Activated CD4-positive, alpha-beta T cell treated with anti-CD3 and anti-CD28 coated beads for 24 hours (primary cell): ENCODE data around the gene FXR2.
"Not testable (repeated sequence)": the region's sequence is repeated elsewhere in the genome, so short reads cannot be mapped to it uniquely, and the experiment has no call there.

Source experiments
- DNase-seq, 2 donors: peaks; one replicate each; pipeline ENCODE4 v3.0.0-alpha.2; 2020; ENCODE audit warnings: low read depth in 2 of 2

Gene FXR2

GRCh38 chr17:7629939-7630571 lies 15.4 kb upstream of the FXR2 start, which contains the start of gene SHBG:
TSS of gene SHBG (plus strand) at chr17:7630135. CDS start at chr17:7630173, 38 bp downstream.
- DNase-seq = no peak

GRCh38 chr17:7627250-7628121 lies 12.8 kb upstream of the FXR2 start, which contains the start of gene SAT2:
TSS of gene SAT2 (minus strand) at chr17:7627821. CDS start at chr17:7627635, 186 bp downstream.
- peak; percentile 71 to 77 for DNase-seq

GRCh38 chr17:7626956-7627249 lies 12.2 kb upstream of the FXR2 start:
- no peak for DNase-seq

GRCh38 chr17:7626307-7626706 lies 11.6 kb upstream of the FXR2 start:
- no peak for DNase-seq

GRCh38 chr17:7625749-7626148 lies 11.1 kb upstream of the FXR2 start:
- DNase-seq = not testable (repeated sequence)

GRCh38 chr17:7623661-7624060 lies 9.0 kb upstream of the FXR2 start:
- no peak for DNase-seq

- DNase-seq = no peak
Observed at GRCh38 chr17:7620835-7621234, 6.1 kb upstream of the FXR2 start.

GRCh38 chr17:7618608-7619007 lies 3.9 kb upstream of the FXR2 start:
- no peak for DNase-seq

- no peak for DNase-seq
Observed at GRCh38 chr17:7615265-7615747, 609 bp upstream of the FXR2 start.

GRCh38 chr17:7613769-7614424 lies 800 bp downstream of the FXR2 start:
- no peak for DNase-seq

- DNase-seq = no peak
Observed at GRCh38 chr17:7612294-7612640, 2.4 kb downstream of the FXR2 start.

- DNase-seq = no peak
Observed at GRCh38 chr17:7611635-7612293, 2.9 kb downstream of the FXR2 start.

- DNase-seq = no peak
Observed at GRCh38 chr17:7610641-7611040, 4.1 kb downstream of the FXR2 start.

- DNase-seq = no peak
Observed at GRCh38 chr17:7606280-7606679, 8.4 kb downstream of the FXR2 start.

GRCh38 chr17:7597561-7597960 lies 17.1 kb downstream of the FXR2 start:
- not testable (repeated sequence) for DNase-seq

GRCh38 chr17:7593296-7593695 lies 21.4 kb downstream of the FXR2 start:
- no peak for DNase-seq

GRCh38 chr17:7592422-7593021 lies 22.2 kb downstream of the FXR2 start:
- no peak for DNase-seq

- DNase-seq = no peak
Observed at GRCh38 chr17:7591596-7591995, 23.1 kb downstream of the FXR2 start.

GRCh38 chr17:7590743-7591142 lies 24.0 kb downstream of the FXR2 start:
- no peak for DNase-seq

GRCh38 chr17:7589891-7590691 lies 24.6 kb downstream of the FXR2 start, which contains the start of gene SOX15:
TSS of gene SOX15 (minus strand) at chr17:7590094. CDS start at chr17:7589676, 418 bp downstream.
- DNase-seq = no peak
